Osteocyte (in vitro differentiated cells): ENCODE measurements around the gene WSB1. TPM values are rescaled to one million over a fixed set of nuclear protein-coding genes. Genes with fewer than 3 reads are reported as not detected.

ENCODE experiments used
- DNase-seq: peaks from one replicate; pipeline ENCODE4 v3.0.0; 2021; ENCODE audit warnings: mixed read lengths; ENCODE audit not compliant: unreplicated experiment; ENCODE audit errors: extremely low spot score
- H3K27ac Mint-ChIP-seq: one replicate; pipeline ENCODE4 v1.8.0; 2021; ENCODE audit warnings: mild to moderate bottlenecking, mixed read lengths; ENCODE audit not compliant: unreplicated experiment
- H3K27me3 Mint-ChIP-seq: one replicate; pipeline ENCODE4 v1.8.0; 2021; ENCODE audit warnings: mixed read lengths; ENCODE audit not compliant: unreplicated experiment
- H3K36me3 Mint-ChIP-seq: one replicate; pipeline ENCODE4 v1.8.0; 2021; ENCODE audit warnings: mixed read lengths; ENCODE audit not compliant: unreplicated experiment
- H3K4me1 Mint-ChIP-seq: one replicate; pipeline ENCODE4 v1.8.0; 2021; ENCODE audit warnings: mixed read lengths; ENCODE audit not compliant: unreplicated experiment
- H3K4me3 Mint-ChIP-seq: one replicate; pipeline ENCODE4 v1.8.0; 2021; ENCODE audit warnings: mild to moderate bottlenecking, moderate library complexity, mixed read lengths; ENCODE audit not compliant: unreplicated experiment
- H3K9me3 Mint-ChIP-seq: one replicate; pipeline ENCODE4 v1.8.0; 2021; ENCODE audit warnings: mixed read lengths; ENCODE audit not compliant: unreplicated experiment
- CTCF ChIP-seq: fragments of 200-600 bp; sonication (generic); IDR thresholded peaks from 2 replicates; pipeline ENCODE4 v1.5.0; 2021; ENCODE audit warnings: antibody characterized with exemption, mild to moderate bottlenecking, moderate library complexity
- total RNA-seq: library from RNA; stranded (reverse); gene quantifications from 2 replicates; pipeline ENCODE4 v1.2.1, GENCODE V29; 2021

Gene WSB1
- total RNA-seq, 1 donor from 2014 or later: 179 TPM

GRCh38 chr17:27320222-27320560 is 26.3 kb downstream of the WSB1 start:
- Mint-ChIP-seq H3K27me3 (no peaks in the 10 kb centered on the region), H3K36me3 (peaks cover 14% of the 10 kb centered on the region), H3K4me3 (no peak overlapping the region), H3K4me1 (peaks cover 15% of the 10 kb centered on the region), H3K27ac (no peak overlapping the region), H3K9me3 (no peaks in the 10 kb centered on the region)
- no peak for DNase-seq
- TF ChIP-seq CTCF: no peak

- no peak for TF ChIP-seq CTCF
- H3K27me3 Mint-ChIP-seq: no peaks in the 10 kb centered on the region
- H3K4me3 Mint-ChIP-seq: no peak overlapping the region
- peaks cover 17% of the 10 kb centered on the region for H3K4me1 Mint-ChIP-seq
- no peak overlapping the region for H3K27ac Mint-ChIP-seq
- H3K36me3 Mint-ChIP-seq: peaks cover 8% of the 10 kb centered on the region
- H3K9me3 Mint-ChIP-seq: no peaks in the 10 kb centered on the region
- no peak for DNase-seq
These were observed 27.5 kb downstream of the WSB1 start for GRCh38 chr17:27321372-27321771.

GRCh38 chr17:27322026-27322425 is 28.1 kb downstream of the WSB1 start:
- Mint-ChIP-seq H3K36me3 (peaks cover 2% of the 10 kb centered on the region), H3K4me1 (peaks cover 17% of the 10 kb centered on the region), H3K9me3 (no peaks in the 10 kb centered on the region), H3K27ac (no peak overlapping the region), H3K27me3 (no peaks in the 10 kb centered on the region), H3K4me3 (no peak overlapping the region)
- no peak for DNase-seq
- no peak for TF ChIP-seq CTCF

GRCh38 chr17:27322690-27323508 is 29.0 kb downstream of the WSB1 start:
- Mint-ChIP-seq H3K27ac (peak overlapping the region; percentile 38), H3K27me3 (no peaks in the 10 kb centered on the region)
- DNase-seq: no peak

More at GRCh38 chr17:27322690-27323508, 29.0 kb downstream of the WSB1 start:
- Mint-ChIP-seq H3K36me3 (no peaks in the 10 kb centered on the region), H3K9me3 (no peaks in the 10 kb centered on the region), H3K4me3 (no peak overlapping the region), H3K4me1 (peaks cover 17% of the 10 kb centered on the region)
- TF ChIP-seq CTCF: no peak
